GM06990 (cell line): ENCODE measurements around the gene KCNMB2.
A peak's percentile ranks its signal among the peaks of the same experiment; 100 is the strongest.

Source experiments
- DNase-seq: peaks from one replicate; pipeline ENCODE4 v3.0.0-alpha.2; 2011; ENCODE audit not compliant: insufficient read length; ENCODE audit errors: extremely low read depth
- H3K27me3 ChIP-seq: replicated peaks from 2 replicates; pipeline ENCODE4 v1.6.0; 2011; ENCODE audit warnings: low read length; ENCODE audit not compliant: control insufficient read depth, insufficient read depth
- H3K36me3 ChIP-seq: 2 replicates; pipeline ENCODE4 v1.5.1; 2011; ENCODE audit warnings: low read length; ENCODE audit not compliant: control insufficient read depth, insufficient read depth
- H3K4me3 ChIP-seq: replicated peaks from 2 replicates; pipeline ENCODE4 v1.5.1; 2011; ENCODE audit warnings: low read depth, mild to moderate bottlenecking, control low read depth, low read length
- TF ChIP-seq, protein P1 (sequence below): IDR thresholded peaks from 2 replicates; pipeline ENCODE4 v1.5.1; 2011; ENCODE audit warnings: low read length, control low read depth, mild to moderate bottlenecking, inconsistent platforms; ENCODE audit not compliant: insufficient read depth, poor library complexity, severe bottlenecking

The KCNMB2 gene

DNA sequence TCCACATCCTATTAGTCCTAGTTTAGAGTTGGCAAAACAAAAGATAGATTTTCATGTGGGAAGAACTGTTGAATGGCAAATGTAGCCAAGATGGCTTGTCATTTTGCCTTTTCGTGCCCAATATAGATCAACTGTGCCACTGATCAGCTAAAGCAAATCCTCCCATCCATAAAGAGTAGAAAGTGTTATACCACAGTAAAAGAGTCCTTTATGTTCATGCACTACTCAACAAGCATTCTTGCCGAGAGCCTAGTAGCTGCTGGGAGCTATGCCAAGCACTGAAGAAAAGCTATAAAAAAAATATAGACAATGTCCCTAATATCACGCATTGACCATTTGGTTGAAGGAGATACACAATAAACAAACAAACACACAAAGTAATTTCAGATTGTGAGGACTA, 225.2 kb downstream of the KCNMB2 start:
- no peak for DNase-seq
- Histone ChIP-seq H3K4me3 (no peak overlapping the region), H3K36me3 (no peaks in the 10 kb centered on the region), H3K27me3 (no peaks in the 10 kb centered on the region)
- TF ChIP-seq, protein P1, sequence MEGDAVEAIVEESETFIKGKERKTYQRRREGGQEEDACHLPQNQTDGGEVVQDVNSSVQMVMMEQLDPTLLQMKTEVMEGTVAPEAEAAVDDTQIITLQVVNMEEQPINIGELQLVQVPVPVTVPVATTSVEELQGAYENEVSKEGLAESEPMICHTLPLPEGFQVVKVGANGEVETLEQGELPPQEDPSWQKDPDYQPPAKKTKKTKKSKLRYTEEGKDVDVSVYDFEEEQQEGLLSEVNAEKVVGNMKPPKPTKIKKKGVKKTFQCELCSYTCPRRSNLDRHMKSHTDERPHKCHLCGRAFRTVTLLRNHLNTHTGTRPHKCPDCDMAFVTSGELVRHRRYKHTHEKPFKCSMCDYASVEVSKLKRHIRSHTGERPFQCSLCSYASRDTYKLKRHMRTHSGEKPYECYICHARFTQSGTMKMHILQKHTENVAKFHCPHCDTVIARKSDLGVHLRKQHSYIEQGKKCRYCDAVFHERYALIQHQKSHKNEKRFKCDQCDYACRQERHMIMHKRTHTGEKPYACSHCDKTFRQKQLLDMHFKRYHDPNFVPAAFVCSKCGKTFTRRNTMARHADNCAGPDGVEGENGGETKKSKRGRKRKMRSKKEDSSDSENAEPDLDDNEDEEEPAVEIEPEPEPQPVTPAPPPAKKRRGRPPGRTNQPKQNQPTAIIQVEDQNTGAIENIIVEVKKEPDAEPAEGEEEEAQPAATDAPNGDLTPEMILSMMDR, result no peak

DNA sequence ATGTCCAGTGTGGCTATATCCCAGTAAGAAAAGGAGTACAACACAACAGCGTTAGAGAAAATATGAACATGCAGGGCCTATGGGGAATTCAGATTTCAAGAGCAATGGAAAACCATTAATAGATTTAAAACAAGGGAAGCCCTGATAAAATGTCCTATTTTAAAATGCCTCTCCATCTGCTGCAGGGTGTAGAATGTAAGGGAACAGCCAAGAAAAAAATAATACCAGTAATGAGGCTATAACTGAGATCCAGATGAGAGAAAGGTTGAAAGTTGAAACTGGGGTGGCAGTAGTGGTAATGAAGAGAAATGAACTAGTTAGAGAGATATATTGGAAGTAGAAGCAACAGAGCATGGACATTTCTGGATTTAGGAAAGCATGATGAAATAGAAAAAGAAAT, 226.1 kb downstream of the KCNMB2 start:
- DNase-seq, result no peak
- Histone ChIP-seq H3K4me3 (no peak overlapping the region), H3K27me3 (no peaks in the 10 kb centered on the region), H3K36me3 (no peaks in the 10 kb centered on the region)
- TF ChIP-seq, protein P1, result no peak

DNA sequence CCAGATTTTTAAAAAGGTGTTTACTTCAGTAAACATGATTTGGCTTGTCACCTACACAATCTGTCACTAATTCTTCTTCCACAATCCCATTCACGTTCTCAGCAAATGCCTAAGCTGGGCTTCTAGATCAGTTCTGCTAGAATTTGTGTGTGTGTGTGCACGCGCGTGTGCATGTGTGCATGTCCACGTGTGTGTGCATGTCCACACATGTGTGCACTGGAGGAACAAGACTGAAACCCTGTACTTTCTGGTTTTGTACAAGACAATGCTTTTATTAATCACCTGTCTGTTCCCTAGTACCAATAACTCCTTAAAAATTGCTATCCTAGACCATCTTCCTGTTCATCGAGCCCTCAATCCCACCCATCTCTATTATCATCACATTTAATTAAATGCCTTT, 229.2 kb downstream of the KCNMB2 start:
- Histone ChIP-seq H3K36me3 (no peaks in the 10 kb centered on the region), H3K27me3 (no peaks in the 10 kb centered on the region), H3K4me3 (no peak overlapping the region)
- TF ChIP-seq, protein P1, result no peak
- no peak for DNase-seq

DNA sequence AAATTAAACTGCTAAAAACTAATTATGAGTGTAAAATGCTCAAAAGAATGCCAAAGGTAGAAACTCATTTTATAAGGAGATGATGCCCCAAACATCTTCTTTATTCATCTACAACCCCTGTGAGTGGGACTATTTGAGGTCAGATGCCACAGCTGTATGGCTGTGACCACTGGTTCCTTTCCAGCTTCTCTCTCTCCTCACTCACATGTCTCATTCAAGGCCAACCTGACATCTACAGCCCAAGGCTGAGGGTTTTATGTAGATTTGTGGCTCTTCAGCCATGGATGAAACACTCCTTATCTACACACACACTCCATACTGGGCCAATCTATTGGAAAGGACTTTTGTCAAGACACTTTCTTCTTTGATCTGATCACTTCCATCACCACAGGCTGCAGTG, 231.3 kb downstream of the KCNMB2 start:
- H3K36me3 ChIP-seq, result no peaks in the 10 kb centered on the region
- H3K4me3 ChIP-seq, result no peak overlapping the region
- DNase-seq, result no peak
- H3K27me3 ChIP-seq, result no peaks in the 10 kb centered on the region
- TF ChIP-seq, protein P1, result no peak

DNA sequence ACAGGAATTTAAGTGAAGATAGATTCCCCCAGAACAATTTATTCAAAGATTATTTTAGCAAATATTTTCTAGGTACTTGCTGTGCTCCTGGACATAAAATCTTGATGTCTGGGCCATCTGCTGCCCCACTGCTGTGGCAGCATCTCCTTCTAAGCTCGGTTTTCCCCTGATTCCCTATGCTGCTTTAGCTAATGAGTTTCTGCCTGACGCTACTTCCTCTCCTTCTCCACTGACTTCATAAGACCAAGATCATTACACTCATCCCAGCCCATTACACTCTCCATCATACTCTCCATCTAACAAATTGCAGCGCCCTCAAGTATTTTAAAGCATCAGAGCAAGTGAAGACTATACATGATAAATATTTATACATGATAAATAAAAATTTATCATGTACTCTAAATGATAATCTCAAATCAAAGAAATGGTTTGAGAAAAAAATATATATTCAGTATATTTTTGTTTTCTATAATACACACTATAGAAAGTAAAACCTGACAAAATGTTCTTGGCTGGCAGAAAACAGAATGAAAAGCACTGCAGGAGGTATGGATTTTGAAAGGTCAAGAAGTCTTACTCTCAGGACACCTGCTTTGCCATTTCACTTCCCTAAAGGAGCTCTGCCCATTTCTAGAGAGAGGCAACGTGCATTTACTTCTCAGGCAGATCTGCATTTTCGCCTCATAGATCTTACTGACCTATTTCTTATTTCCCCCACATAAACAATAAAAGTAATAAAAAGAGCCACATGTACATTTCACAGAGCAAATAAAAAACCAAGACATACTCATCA, 232.0 kb downstream of the KCNMB2 start:
- peak; percentile 21 for DNase-seq
- Histone ChIP-seq H3K27me3 (no peaks in the 10 kb centered on the region), H3K36me3 (no peaks in the 10 kb centered on the region), H3K4me3 (no peak overlapping the region)
- TF ChIP-seq, protein P1, result no peak
